SIG-M5 (cell line): ENCODE data around the gene CYP19A1.

ENCODE experiments used
- DNase-seq: peaks from one replicate; lab custom pipeline; 2025; lab: John Stamatoyannopoulos, UW

The CYP19A1 gene

DNA sequence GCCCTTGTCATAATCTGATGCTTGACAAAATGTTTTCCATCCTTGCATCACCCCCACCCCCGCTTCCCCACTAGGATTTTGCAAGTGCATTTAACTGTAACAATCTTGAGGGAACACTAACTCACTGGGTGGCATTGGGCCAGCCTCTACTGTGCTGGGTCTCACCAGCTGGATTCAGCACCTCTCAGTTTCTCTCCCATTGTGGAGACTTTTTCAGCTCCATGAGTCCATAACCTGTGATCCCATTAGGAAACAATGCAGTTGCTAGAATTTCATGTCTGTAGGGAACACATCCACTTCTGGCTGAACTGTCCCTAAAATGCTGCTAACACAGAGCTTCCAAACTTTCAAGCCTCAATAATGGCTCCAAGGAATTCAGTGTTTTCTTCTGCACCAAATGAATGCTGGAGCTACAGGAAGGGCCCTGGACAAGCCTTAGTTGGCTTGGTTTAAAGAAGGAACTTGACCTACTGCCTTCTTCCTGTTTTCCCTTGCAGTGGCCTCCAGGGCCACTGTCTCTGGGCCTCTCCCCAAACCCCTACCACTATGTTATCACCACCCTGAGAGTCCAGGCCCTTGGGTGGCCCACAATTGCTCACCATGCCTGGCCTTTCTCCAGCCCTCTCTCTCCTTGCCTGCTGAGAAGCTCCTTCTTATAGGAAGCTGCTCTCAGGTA, 15.6 kb downstream of the CYP19A1 start:
- no peak for DNase-seq

GRCh38 chr15:51321316-51321715, 17.1 kb downstream of the CYP19A1 start:
- DNase-seq = no peak

DNA sequence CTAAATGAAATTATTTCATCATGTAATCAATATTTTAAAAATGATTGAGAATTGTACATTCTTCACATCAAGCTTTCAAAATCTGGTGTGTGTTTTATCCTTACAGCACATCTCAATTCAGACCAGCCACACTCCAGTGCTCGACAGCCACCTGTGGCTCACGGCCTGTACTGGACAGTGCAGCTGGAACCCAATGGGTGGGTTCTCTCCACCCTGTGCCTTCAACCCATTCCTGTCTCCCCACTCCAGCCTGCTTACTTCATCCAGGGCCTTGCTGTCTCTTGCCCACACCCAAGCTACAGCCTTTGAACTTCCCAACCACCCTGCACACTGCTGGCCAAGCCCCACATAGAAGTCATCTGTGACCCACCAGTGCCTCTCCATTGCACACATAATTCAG, 17.6 kb downstream of the CYP19A1 start:
- no peak for DNase-seq

GRCh38 chr15:51319539-51319938, 18.9 kb downstream of the CYP19A1 start:
- no peak for DNase-seq

DNA sequence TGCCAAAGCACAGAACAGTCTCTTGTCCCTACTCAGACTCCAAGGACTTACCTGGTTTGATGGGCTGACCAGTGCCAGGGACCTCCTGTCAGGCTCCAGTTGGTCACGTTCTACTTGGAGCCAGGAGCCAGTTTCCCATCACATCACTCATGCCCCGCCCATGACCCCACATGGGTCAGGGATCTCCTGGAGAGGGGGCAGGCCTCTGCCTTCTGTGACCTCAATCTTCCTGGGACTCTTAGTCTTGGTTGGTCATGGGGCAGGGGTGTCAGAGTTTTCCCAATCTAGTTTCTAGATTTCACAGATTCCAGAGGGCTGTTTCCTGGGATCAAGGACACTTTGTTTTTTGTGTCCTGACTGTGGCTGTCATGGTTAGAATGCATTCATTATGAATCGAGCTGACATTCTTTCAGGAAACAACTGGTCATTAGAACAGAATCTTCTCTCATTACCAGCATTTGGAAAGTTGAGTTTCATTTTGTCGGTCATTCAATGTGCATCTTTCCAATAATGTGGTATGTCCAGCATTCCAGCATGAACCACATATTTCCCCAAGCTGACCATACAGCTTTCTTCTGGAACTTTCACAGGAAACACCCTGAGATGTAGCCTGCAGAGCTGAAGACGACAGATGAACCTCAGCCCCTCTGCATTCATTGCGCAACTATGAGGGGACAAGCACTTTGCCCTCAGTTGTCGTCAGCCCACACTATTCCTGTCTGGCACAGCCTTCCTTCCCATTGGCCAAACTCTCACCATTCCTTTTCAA, 19.8 kb downstream of the CYP19A1 start:
- no peak for DNase-seq

DNA sequence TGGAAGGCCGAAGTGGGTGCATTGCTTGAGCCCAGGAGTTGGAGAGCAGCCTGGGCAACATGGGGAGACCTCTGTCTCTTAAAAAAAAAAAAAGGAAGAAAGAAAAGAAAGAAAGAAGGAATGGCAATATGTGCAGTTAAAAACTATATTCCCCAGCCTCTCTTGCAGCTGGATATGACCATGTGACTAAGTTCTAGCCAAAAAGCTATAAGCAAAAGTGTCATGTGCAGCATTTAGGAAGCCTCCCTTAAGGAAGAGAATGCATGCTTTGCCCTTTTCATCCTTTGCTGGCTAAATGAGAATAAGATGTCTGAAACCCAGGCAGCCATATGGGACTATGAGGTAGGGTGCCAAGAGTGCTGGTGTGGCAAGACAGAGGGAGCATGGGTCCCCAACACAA, 21.8 kb downstream of the CYP19A1 start:
- DNase-seq = no peak

DNA sequence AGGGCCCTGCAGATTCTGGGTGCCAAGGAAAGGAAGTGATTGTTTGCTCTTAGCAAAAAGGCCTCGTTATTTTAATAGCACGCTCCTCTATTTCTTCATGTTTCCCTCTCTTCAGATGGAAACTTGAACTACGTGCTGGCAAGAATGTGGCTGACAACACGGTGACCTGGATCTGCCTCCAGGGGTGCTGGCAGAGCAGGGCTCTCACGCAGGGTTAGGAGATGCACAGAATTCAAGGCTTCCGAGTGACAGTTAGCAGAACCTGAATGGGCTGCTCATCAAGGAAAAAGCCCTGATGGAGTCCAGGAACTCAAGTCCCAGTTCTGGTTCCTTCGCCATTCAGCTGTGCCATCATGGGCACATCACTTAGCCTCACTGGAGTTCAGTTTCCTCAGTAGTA, 22.7 kb downstream of the CYP19A1 start:
- DNase-seq = no peak

GRCh38 chr15:51314391-51315337, 23.7 kb downstream of the CYP19A1 start:
- DNase-seq = no peak

DNA sequence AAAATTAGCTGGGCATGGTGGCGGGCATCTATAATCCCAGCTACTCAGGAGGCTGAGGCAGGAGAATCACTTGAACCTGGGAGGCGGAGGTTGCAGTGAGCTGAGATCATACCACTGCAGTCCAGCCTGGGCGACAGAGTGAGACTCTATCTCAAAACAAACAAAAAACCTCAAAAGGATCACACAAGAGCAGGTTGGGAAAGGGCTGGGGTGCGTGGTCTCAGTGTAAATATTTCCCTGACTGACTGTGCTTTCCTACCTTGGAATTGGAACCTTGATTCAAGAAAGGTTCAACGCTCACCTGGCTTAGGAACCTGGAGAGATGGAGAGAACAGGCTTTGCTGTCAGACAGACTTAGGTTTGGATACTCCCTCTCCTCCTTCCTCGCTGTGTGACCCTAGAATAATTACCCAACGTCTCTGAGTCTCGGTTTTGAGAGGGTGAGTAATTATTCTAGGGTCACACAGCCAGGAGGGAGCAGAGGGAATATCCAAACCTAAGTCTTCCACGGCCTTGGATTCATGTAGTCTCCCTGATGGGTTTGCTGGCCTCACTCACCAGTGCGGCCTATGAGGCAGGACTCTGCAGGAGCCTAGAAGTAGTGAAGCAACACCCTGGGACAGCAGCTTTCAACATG, 24.6 kb downstream of the CYP19A1 start:
- DNase-seq = no peak

DNA sequence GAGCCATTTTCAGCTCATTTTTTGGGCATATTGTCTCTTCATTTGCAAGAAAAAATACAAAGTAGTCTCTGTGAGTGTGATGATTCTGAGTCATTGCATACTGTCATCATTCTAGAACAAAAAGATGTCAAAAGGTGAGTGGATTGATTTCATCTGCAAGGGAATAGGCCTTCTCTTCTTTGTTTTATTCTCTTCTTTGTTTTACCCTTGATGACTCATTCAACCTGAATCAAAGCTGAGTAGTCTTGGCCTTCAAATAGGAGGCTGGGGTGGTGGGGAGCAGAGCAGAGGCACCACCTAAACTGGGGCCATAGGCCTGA, 25.4 kb downstream of the CYP19A1 start:
- DNase-seq = no peak

- no peak for DNase-seq
Measured at GRCh38 chr15:51312166-51313073, 26.0 kb downstream of the CYP19A1 start.

DNA sequence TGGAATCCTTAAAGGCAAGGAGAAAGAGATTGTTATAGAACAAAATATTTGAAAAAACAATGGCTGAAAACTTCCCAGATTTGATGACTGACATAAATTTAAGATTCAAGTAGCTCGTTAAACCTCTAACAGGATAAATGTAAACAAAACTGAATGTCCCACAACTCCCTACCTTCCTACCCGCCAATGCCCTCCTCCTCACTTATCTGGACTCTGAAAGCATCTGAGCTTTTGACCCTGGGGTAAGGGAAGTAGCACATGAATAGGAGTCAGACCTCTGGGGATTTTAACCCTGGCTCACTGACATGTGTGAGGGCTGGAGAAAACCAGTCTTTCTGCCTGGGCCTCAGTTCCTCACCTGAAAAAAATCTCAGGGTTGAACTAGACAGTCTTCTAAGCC, 26.9 kb downstream of the CYP19A1 start:
- DNase-seq = no peak

DNA sequence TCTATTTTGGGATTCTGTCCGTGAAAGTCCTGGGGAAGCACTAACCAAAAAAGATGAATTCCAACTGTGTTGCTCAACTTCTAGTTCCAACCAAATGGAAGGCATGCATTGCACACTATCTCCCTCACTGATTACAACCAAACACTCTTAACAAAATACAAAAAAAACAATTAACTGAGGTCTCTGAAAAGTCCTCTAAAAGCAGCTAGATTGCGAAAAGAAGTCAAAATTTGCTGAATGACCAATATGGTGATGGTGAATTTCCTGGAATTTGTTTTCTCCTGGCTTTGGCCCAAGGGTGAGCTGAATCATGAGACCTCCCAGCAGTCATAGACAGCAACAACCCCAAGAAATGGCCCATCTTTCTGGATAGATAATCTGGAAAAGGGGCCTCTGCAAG, 28.3 kb downstream of the CYP19A1 start:
- DNase-seq = no peak

DNA sequence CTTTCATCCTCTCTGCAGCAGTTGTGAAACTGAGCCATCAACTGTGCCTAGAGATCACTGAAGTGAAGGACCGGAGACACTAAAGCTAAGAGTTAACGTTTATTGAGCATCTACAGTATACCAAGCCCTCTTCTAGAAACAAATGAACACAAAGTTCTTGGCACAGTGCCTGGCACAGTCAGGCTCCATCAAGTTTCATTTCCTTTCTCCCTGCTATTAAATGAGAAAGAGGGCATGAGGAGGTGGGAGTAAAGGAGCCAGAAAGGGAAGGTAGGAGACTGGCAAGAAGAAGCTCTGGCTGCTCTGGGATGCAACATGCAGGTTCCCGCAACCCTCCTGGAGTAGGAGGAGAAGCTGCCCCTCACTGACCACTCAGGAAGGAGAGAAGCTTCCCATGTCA, 30.6 kb downstream of the CYP19A1 start:
- no peak for DNase-seq

DNA sequence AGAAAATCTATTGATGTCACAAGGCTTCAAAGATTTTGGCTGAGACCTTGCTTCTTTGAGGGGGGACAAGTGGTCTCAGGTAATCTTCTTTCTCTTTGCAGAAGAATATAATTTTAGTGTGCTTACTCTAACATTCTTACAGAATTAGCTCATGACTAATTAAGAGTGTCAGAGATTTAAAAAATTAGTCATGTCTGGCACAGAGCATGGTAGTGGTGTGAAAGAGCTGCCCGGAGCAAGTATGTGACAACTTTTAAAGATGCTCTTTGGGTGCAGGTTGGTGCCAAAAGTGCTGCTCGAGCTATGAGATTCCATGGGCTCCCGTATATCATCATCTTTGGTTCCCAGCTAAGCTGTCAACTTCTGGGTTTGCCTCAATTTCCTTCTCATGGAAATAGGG, 31.1 kb downstream of the CYP19A1 start:
- DNase-seq = no peak

- DNase-seq = no peak
Measured at GRCh38 chr15:51303462-51303980, 34.9 kb downstream of the CYP19A1 start.

- no peak for DNase-seq
Measured at GRCh38 chr15:51302480-51302879, 35.9 kb downstream of the CYP19A1 start.

DNA sequence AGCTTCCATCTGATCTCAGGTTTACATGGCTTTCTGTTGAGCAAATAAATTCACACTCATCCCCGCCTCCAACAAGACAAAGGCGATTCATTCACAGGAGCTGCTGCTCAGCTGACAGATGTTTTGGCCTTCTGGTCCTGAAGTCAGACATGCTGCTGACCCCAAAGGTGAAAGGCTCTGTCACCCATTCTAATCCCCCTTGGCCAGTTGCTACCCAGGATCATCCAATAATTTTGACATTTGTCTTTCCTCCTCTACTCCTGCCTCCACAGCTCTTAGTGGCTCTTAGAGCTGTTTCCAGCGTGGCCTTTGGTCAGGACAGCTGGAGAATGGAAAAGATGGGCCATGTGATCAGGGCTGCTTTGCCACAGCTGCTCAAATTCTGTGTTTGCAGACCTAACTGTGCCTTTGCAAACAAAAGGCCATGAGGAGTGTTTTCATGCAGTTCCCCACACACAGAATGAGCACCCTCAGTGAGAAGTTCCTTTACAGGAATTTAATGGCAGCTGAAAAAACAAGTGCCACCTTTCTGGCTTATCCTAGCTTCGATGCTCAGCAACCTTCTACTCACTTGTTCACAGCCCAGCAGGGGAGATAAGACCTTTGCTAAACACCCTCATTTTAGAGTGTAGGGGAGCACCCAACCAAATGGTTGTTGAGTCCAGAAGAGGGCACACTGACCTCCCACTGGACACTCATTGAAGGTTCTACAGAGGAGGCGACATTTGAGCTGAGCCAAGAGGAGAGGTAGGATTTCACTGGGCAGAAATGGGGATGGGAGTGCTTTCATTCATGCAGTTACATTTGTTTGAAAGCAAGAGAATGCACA, 39.0 kb downstream of the CYP19A1 start:
- DNase-seq = no peak

DNA sequence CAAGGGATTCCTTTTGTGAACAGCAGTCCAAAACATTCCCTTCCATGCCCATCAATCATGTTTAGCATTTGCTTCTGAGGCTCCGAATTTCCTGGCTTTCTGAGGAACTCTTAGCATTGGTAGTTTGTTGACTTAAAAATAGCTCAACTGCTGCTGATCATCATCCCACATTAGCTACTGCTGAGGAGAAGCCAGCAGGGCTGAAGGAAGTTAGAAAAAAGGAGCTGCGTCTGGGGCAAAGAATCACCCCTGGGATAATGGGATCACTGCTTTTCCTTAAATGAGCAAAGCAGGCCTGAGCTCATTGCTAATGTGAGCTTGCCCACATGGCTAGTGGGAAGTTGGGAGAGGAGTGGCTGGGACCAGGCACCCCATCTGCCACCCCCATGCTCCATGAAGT, 39.8 kb downstream of the CYP19A1 start:
- no peak for DNase-seq

DNA sequence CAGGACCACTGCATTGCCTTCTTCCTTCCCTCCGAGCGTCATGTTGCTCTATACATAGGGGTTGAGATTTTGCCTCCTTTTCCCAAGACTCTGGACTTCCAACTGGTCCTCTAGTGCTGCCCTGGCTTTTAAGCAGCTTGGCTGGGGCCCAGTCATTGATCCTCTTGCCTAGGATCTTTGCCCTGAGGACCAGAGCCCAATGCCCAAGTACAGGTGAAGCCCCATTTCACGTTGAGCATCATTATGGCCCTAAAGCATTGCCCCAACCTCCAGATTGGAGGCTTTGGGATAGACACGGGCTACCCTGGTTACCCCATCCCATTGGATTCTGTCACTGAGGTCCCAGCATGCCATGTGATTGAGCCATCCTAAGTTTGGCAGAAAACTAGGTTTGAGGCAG, 47.7 kb downstream of the CYP19A1 start:
- DNase-seq = no peak
